ENCODE measurements around the gene EDARADD.
"Not testable (repeated sequence)": the region's sequence is repeated elsewhere in the genome, so short reads cannot be mapped to it uniquely, and the experiment has no call there.

Gene EDARADD

GRCh38 chr1:236393681-236394481 is at the start of gene EDARADD:
TSS of gene EDARADD (plus strand) at chr1:236394286. CDS start at chr1:236394445, 159 bp downstream.
- no peak for DNase-seq

DNA sequence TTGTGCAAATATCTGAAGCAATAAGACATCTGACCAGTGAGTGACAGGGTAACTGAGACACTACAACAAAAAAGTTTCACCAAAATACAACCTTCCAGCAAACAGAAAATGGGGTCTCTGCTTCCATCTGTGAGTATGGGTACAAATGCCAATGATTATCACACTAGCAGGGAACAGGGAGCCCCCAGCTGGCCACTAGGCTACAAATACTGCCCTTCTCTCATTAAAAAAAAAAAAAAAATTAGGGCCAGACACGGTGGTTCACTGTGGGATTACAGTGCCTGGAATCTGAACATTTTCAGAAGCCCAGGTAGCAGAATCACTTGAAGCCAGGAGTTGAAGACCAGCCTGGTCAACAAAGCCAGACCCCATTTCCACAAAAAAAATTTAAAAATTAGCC is 48.4 kb upstream of the EDARADD start:
- DNase-seq = no peak

- DNase-seq = no peak
Measured at GRCh38 chr1:236348071-236348470, 46.0 kb upstream of the EDARADD start.

- DNase-seq = no peak
Measured at GRCh38 chr1:236350308-236350707, 43.8 kb upstream of the EDARADD start.

GRCh38 chr1:236351875-236352573 is 42.1 kb upstream of the EDARADD start:
- DNase-seq = no peak

DNA sequence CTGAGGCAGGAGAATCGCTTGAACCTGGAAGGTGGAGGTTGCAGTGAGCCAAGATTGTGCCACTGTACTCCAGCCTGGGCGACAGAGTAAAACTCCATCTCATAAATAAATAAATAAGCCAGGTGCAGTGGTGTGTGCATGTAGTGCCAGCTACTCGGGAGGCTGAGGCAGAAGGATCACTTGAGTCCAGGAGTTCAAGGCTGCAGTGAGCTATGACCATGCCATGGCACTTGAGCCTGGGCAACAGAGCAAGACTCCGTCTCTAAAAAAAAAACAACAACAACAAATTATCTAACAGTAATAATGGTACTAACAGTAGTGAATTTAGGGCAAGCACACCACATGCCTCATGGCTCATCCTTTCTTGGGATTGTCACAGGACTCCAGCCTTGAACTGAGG is 41.3 kb upstream of the EDARADD start:
- not testable (repeated sequence) for DNase-seq

DNA sequence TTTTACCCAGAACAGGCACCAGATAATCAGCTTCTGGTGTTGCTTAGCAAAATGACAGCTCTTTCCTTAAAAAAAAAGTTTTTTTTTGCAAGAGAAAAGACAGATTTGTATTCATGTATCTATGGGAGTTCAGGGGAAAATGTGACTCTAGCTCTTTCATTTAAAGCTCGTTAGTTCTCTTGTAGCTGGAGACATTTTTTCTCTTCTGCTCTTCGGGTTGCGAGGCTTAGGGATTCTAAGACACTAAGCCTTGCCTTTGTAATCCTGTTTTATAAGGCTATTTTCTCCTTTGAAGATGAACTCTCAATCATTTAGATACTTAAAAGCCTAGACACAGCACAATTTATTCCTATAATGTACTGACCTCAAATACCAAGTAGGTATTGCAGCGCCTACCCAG is 40.3 kb upstream of the EDARADD start:
- DNase-seq = no peak

DNA sequence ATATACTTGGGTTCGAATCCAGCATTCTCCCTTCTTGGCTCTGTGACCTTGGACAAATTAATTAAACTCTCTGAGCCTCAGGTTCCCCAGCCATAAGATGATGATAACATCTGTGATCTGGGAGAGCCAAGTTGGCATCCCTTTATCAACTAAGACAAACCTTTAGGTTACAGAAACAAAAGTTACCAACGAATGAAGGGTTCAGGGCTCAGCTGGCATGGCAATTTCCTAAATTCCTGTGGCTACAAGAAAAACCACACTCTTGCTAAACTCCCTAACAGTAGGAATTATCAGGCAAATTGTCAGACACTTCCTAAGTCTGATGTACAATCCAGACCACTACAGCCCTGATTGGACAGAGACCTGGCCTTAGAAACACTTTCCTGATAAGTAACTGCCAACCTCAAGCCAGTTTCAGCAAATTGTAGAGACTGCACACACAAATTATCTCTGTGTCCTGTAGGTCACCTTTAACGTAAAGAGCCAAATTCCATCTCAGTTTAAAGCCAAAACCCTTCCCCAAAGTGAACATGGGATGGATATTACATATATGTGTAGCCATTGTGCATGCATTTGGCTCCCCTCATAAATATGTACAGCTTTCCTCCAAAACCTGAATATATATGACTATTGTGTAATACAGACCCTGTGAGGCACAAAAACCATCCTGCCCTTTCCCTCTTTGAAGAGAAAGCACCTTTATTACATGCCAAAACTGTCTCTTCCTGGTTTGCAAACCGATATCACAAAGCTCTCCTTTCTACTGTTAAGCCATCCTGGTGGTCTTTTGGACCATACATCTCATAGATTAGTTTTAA is 39.5 kb upstream of the EDARADD start:
- no peak for DNase-seq

DNA sequence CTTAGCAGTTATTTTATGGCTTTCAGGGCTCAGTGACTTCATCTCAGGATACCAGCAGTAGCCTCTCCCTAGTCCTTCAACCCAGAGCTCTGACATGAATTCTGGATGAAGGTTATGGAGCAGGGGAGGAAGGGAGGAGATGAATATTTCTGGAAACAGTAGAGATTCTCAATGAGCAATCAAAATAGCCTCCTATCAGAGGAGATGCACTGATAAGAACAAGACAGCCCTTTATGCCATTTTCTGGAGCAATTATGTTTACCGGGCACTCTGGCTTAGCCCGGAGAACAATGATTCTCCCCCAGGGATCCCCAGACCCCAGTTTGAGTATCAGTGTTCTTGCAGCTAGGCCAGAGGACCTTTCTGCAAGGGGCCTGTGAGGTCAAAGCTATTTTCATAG is 37.9 kb upstream of the EDARADD start:
- no peak for DNase-seq

GRCh38 chr1:236361909-236362590 is 32.0 kb upstream of the EDARADD start:
- no peak for DNase-seq

DNA sequence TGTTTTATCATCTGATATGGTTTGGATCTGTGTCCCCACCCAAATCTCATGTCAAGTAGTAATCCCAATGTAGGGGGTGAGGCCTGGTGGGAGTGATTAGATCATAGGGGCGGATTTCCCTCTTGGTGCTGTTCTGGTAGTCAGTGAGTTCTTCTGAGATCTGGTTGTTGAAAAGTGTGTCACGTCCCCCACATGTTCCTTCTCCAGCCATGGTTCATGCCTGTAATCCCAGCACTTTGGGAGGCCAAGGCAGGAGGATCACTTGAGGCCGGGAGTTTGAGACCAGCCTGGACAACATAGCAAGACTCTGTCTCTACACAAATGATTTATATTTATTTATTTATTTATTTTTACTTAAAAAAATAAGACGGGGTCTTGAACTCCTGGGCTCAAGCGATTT is 30.8 kb upstream of the EDARADD start:
- no peak for DNase-seq

DNA sequence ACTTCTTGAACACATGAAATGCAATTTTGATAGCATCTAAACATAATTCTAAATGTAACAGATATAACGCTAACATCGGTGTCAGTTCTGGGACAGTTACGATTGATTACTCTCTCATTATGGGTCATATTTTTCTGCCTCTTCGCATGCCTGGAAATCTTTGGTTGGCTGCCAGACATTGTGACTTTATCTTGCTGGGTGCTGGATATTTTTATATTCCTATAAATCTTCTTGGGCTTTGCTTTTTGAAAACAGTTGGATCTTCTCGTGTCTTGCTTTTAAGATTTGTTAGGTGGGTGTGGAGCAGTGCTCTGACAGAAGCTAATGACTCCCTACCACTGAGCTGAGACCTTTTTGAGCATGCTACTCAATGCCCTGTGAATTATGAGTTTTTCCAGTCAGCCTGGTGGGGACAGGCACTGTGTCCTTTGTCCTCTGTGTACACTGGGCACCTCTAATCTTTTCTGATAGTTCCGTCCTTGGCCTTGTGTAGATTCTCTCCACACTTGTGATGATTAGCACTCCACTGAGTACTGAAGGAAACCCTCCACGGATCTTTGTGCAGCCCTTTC is 28.0 kb upstream of the EDARADD start:
- no peak for DNase-seq

GRCh38 chr1:236366681-236367080 is 27.4 kb upstream of the EDARADD start:
- not testable (repeated sequence) for DNase-seq

GRCh38 chr1:236370420-236370819 is 23.7 kb upstream of the EDARADD start:
- no peak for DNase-seq

GRCh38 chr1:236371083-236371482 is 23.0 kb upstream of the EDARADD start:
- no peak for DNase-seq

DNA sequence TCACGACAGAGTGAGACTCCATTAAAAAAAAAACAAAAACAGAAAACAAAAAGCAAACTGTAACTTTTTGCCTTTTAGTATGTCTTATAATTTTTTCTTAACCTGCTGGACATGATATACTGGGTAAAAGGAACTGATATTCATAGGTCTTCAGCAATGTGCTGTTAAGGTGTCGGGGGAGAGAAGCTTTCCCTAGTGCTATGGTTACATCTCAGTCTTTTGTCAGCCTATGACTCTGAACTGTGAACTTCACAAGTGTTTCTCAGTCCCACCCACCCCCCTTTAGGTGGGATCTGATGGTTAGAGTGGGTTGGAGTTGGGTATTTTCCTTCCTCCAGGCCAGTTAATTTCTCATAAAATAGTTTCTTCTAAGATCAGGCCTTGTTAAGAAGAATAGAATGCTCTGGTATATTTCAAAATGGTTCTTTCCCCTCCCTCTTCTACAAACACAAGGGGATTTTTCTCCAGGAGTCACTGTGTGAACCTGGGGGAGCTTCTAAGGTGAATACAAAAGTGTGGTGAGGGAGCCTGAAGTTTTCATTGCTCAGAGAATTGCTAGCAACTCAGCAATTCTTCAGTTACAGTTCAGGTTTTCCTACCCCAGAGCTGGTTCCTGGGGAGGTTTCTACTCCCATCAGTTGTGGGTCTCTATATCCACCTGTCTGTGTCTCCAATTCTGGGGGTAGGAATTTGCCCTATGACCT is 16.1 kb upstream of the EDARADD start:
- DNase-seq = no peak

DNA sequence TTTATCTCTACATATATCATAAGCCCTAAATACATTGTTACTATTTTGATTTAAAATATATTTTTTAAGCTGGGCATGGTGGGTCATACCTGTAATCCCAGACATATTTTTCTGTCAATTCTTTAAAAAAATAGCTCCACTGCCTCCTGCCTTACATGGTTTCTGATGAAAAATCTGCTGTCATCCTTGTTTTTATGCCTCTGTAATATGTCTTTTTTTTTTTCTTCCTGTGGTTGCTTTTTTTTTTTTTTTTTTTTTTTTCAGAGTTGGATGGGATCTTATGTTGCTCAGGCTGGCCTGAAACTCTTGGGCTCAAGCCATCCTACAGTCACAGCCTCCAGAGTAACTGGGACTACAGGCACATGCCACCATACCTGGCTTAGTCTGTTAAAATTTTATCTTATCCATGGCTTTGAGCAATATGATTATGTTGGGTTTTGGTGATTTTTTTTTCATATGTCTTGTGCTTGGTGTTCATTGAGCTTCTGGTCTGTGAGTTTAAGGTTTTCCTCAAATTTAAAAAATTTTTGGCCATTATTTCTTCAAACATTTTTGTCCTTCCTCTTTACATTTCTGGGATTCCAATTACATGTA is 12.4 kb upstream of the EDARADD start:
- DNase-seq = no peak

DNA sequence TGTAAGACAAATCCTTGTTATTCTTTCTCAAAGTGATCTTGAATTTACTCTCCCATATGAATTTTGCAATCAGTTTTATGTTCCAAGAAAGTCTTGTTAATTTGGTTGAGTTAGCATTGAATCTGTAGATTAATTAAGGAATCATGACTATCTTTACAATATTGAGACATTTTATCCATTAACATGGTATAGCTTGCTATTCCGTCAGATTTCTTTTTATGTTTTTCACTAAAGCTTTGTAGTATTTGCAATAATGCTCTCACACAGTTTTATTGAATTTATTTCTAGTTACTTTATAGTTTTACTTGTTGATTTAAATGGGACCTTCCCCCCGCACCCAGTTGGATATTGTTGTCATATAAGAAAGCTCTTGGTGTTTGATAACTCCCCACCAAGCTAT is 5.8 kb upstream of the EDARADD start:
- DNase-seq = no peak

GRCh38 chr1:236389253-236389652 is 4.8 kb upstream of the EDARADD start:
- DNase-seq = no peak

- no peak for DNase-seq
Measured at GRCh38 chr1:236391008-236391407, 3.1 kb upstream of the EDARADD start.

GRCh38 chr1:236392182-236392581 is 1.9 kb upstream of the EDARADD start:
- DNase-seq = no peak

DNA sequence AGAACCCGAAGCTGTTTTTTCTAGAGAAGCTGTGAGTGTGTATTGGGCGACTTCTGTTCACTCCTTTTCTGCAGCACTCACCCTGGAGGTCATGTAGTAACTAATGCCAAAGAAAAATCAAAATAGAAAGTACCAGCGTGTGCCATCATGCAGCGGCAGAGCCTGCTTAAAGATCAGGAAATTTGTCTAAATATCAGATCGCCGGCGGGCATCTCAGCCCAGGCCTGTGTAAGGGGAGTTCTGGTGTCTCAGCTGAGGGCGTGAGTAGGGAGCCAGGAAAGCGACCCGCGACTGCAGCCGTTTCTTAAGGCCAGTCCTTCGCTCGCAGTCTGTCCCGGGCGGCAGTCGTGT is 768 bp downstream of the EDARADD start:
- DNase-seq = peak; percentile 30

All from NCI-H510A treated with DMSO at 0.1 percent for 48 hours (cell line).